Measurements from ENCODE around the gene PPIH. TPM values are rescaled to one million over a fixed set of nuclear protein-coding genes. Genes with fewer than 3 reads are reported as not detected.

The PPIH gene
- total RNA-seq, 1 donor from 2014 or later, result 28.5 TPM

- Mint-ChIP-seq H3K4me3 (ENCODE audit: unreplicated experiment) (no peak overlapping the region), H3K4me1 (ENCODE audit: low read depth, unreplicated experiment) (no peaks in the 10 kb centered on the region), H3K27ac (ENCODE audit: unreplicated experiment) (no peak overlapping the region), H3K27me3 (ENCODE audit: low read depth, unreplicated experiment) (no peaks in the 10 kb centered on the region), H3K9me3 (ENCODE audit: unreplicated experiment) (no peaks in the 10 kb centered on the region), H3K36me3 (ENCODE audit: low read depth, unreplicated experiment) (peaks cover 19% of the 10 kb centered on the region)
- no peaks in the 10 kb centered on the region for H3K79me2 ChIP-seq (ENCODE audit: insufficient read depth, low read length)
- no peak overlapping the region for H3K4me3 ChIP-seq (ENCODE audit: insufficient read depth, low read depth, low read length)
- no peak overlapping the region for H3K27ac ChIP-seq (ENCODE audit: low read depth, low read length)
- H3K9ac ChIP-seq (ENCODE audit: low read length), result no peak overlapping the region
- H3K4me1 ChIP-seq (ENCODE audit: insufficient read depth, low read length), result no peaks in the 10 kb centered on the region
- no peaks in the 10 kb centered on the region for H3K27me3 ChIP-seq (ENCODE audit: insufficient read depth, low read length)
- H3K36me3 ChIP-seq (ENCODE audit: insufficient read depth, low read length), result peaks cover 36% of the 10 kb centered on the region
- no peak for DNase-seq (ENCODE audit: low read depth)
- TF ChIP-seq CTCF (IDR thresholded peaks at IDR 0.05; ENCODE audit: insufficient read depth, low read depth, low read length), result no peak
- no peak for TF ChIP-seq EZH2 (IDR thresholded peaks at IDR 0.05; ENCODE audit: insufficient read depth, low read length)
- no peak overlapping the region for H2AFZ ChIP-seq (ENCODE audit: low read depth, low read length)
- FAIRE-seq, result no peak
- no peaks in the 10 kb centered on the region for H4K20me1 ChIP-seq (ENCODE audit: insufficient read depth, low read length)
- no peak overlapping the region for H3K4me2 ChIP-seq (ENCODE audit: low read length)
- H3K9me3 ChIP-seq (ENCODE audit: insufficient read depth, low read depth, low read length), result no peaks in the 10 kb centered on the region
Observed at GRCh38 chr1:42670425-42670824, 12.2 kb downstream of the PPIH start.

- H3K36me3 ChIP-seq (ENCODE audit: insufficient read depth, low read length), result peaks cover 12% of the 10 kb centered on the region
- no peaks in the 10 kb centered on the region for H3K4me1 ChIP-seq (ENCODE audit: insufficient read depth, low read length)
- no peak overlapping the region for H3K4me3 ChIP-seq (ENCODE audit: insufficient read depth, low read depth, low read length)
- Mint-ChIP-seq H3K4me1 (ENCODE audit: low read depth, unreplicated experiment) (no peaks in the 10 kb centered on the region), H3K27me3 (ENCODE audit: low read depth, unreplicated experiment) (no peaks in the 10 kb centered on the region), H3K27ac (ENCODE audit: unreplicated experiment) (no peak overlapping the region), H3K36me3 (ENCODE audit: low read depth, unreplicated experiment) (peaks cover 14% of the 10 kb centered on the region), H3K4me3 (ENCODE audit: unreplicated experiment) (no peak overlapping the region), H3K9me3 (ENCODE audit: unreplicated experiment) (no peaks in the 10 kb centered on the region)
- H3K4me2 ChIP-seq (ENCODE audit: low read length), result no peak overlapping the region
- DNase-seq (ENCODE audit: low read depth) (no peak), FAIRE-seq (no peak)
- H3K27ac ChIP-seq (ENCODE audit: low read depth, low read length), result no peak overlapping the region
- TF ChIP-seq CTCF (IDR thresholded peaks at IDR 0.05; ENCODE audit: insufficient read depth, low read depth, low read length) (no peak), EZH2 (IDR thresholded peaks at IDR 0.05; ENCODE audit: insufficient read depth, low read length) (no peak)
- H3K9me3 ChIP-seq (ENCODE audit: insufficient read depth, low read depth, low read length), result no peaks in the 10 kb centered on the region
- H3K79me2 ChIP-seq (ENCODE audit: insufficient read depth, low read length), result no peaks in the 10 kb centered on the region
- no peaks in the 10 kb centered on the region for H3K27me3 ChIP-seq (ENCODE audit: insufficient read depth, low read length)
- H4K20me1 ChIP-seq (ENCODE audit: insufficient read depth, low read length), result no peaks in the 10 kb centered on the region
- H2AFZ ChIP-seq (ENCODE audit: low read depth, low read length), result no peak overlapping the region
- no peak overlapping the region for H3K9ac ChIP-seq (ENCODE audit: low read length)
Observed at GRCh38 chr1:42674214-42674613, 16.0 kb downstream of the PPIH start.

GRCh38 chr1:42674682-42675081, 16.5 kb downstream of the PPIH start:
- H3K27me3 Mint-ChIP-seq (ENCODE audit: low read depth, unreplicated experiment), result no peaks in the 10 kb centered on the region
- H4K20me1 ChIP-seq (ENCODE audit: insufficient read depth, low read length), result no peaks in the 10 kb centered on the region
- peaks cover 14% of the 10 kb centered on the region for H3K36me3 Mint-ChIP-seq (ENCODE audit: low read depth, unreplicated experiment)
- no peak for TF ChIP-seq EZH2 (IDR thresholded peaks at IDR 0.05; ENCODE audit: insufficient read depth, low read length)
- no peak for TF ChIP-seq CTCF (IDR thresholded peaks at IDR 0.05; ENCODE audit: insufficient read depth, low read depth, low read length)
- FAIRE-seq (no peak), DNase-seq (ENCODE audit: low read depth) (no peak)
- H3K4me2 ChIP-seq (ENCODE audit: low read length), result no peak overlapping the region
- H3K79me2 ChIP-seq (ENCODE audit: insufficient read depth, low read length), result no peaks in the 10 kb centered on the region
- H3K27ac ChIP-seq (ENCODE audit: low read depth, low read length), result no peak overlapping the region
- no peak overlapping the region for H3K4me3 ChIP-seq (ENCODE audit: insufficient read depth, low read depth, low read length)
- H3K4me1 Mint-ChIP-seq (ENCODE audit: low read depth, unreplicated experiment), result peaks cover under 1% of the 10 kb centered on the region
- no peak overlapping the region for H2AFZ ChIP-seq (ENCODE audit: low read depth, low read length)
- H3K4me1 ChIP-seq (ENCODE audit: insufficient read depth, low read length), result no peaks in the 10 kb centered on the region
- no peaks in the 10 kb centered on the region for H3K9me3 Mint-ChIP-seq (ENCODE audit: unreplicated experiment)
- no peaks in the 10 kb centered on the region for H3K27me3 ChIP-seq (ENCODE audit: insufficient read depth, low read length)
- H3K27ac Mint-ChIP-seq (ENCODE audit: unreplicated experiment), result no peak overlapping the region
- H3K36me3 ChIP-seq (ENCODE audit: insufficient read depth, low read length), result peaks cover 12% of the 10 kb centered on the region
- no peak overlapping the region for H3K9ac ChIP-seq (ENCODE audit: low read length)
- no peak overlapping the region for H3K4me3 Mint-ChIP-seq (ENCODE audit: unreplicated experiment)
- H3K9me3 ChIP-seq (ENCODE audit: insufficient read depth, low read depth, low read length), result no peaks in the 10 kb centered on the region
